Naive thymus-derived CD4-positive, alpha-beta T cell (primary cell): ENCODE measurements around the gene IL31. TPM values are rescaled to one million over a fixed set of nuclear protein-coding genes. Genes with fewer than 3 reads are reported as not detected.
A peak's percentile ranks its signal among the peaks of the same experiment; 100 is the strongest.

ENCODE experiments used
- ATAC-seq: fragments of 150-1000 bp; cut with Tn5 transposase; 2 replicates; pipeline ENCODE4 v1.10.0; 2021; ENCODE audit warnings: mild to moderate bottlenecking, moderate library complexity
- CTCF ChIA-PET: fragments of 350-600 bp; sonication (Branson Sonifier 250); formaldehyde crosslinking; loops from one replicate; lab custom pipeline; 2021; ENCODE audit warnings: antibody characterized with exemption; lab: Charles Lee
- POLR2A ChIA-PET: fragments of 350-600 bp; sonication (Branson Sonifier 250); formaldehyde crosslinking; loops from one replicate; lab custom pipeline; 2021; ENCODE audit warnings: antibody characterized with exemption, inconsistent platforms; lab: Charles Lee
- DNase-seq, 9 donors: peaks; one replicate each; pipeline versions ENCODE4 v3.0.0 to v3.0.0-alpha.2; 2020 to 2022; ENCODE audit warnings: mixed read lengths in 1 of 9
- H3K27ac ChIP-seq: one replicate; pipeline ENCODE4 v1.7.0; 2013; ENCODE audit warnings: mild to moderate bottlenecking, low read depth, low read length, moderate library complexity
- H3K27me3 ChIP-seq, 2 donors: one replicate each; pipeline ENCODE4 v1.7.0; 2013; ENCODE audit warnings: low read length in 2 of 2, mild to moderate bottlenecking in 2 of 2, moderate library complexity in 2 of 2; ENCODE audit not compliant: control insufficient read depth in 2 of 2, insufficient read depth in 2 of 2
- H3K36me3 ChIP-seq, 3 experiments: 1 replicate in 2 of 3; 2 replicates in 1 of 3; pipeline ENCODE4 v1.7.0; 2013; ENCODE audit warnings: low read length in 3 of 3, mild to moderate bottlenecking in 3 of 3, moderate library complexity in 1 of 3; ENCODE audit not compliant: insufficient read depth in 3 of 3, control insufficient read depth in 2 of 3
- H3K4me1 ChIP-seq, 2 donors: one replicate each; pipeline ENCODE4 v1.7.0; 2013; ENCODE audit warnings: low read length in 2 of 2, mild to moderate bottlenecking in 2 of 2, moderate library complexity in 1 of 2; ENCODE audit not compliant: control insufficient read depth in 2 of 2, insufficient read depth in 2 of 2
- H3K4me3 ChIP-seq: 2 replicates; pipeline ENCODE4 v1.7.0; 2013; ENCODE audit warnings: mild to moderate bottlenecking, low read length
- H3K9me3 ChIP-seq, 3 experiments: 1 replicate in 2 of 3; 2 replicates in 1 of 3; pipeline ENCODE4 v1.7.0; 2013; ENCODE audit warnings: low read length in 3 of 3; ENCODE audit not compliant: control insufficient read depth in 2 of 3
- H3K27ac Mint-ChIP-seq, 9 donors: one replicate each; pipeline ENCODE4 v1.8.0; 2020 to 2022; ENCODE audit warnings: mixed read lengths in 9 of 9, mild to moderate bottlenecking in 8 of 9, moderate library complexity in 5 of 9, inconsistent platforms in 2 of 9
- H3K27me3 Mint-ChIP-seq, 5 donors: one replicate each; pipeline ENCODE4 v1.8.0; 2021 to 2022; ENCODE audit warnings: mixed read lengths in 5 of 5, mild to moderate bottlenecking in 1 of 5
- H3K36me3 Mint-ChIP-seq, 5 donors: one replicate each; pipeline ENCODE4 v1.8.0; 2020 to 2022; ENCODE audit warnings: mixed read lengths in 5 of 5, mild to moderate bottlenecking in 3 of 5, inconsistent platforms in 1 of 5
- H3K4me1 Mint-ChIP-seq, 7 donors: one replicate each; pipeline ENCODE4 v1.8.0; 2020 to 2022; ENCODE audit warnings: mixed read lengths in 7 of 7, mild to moderate bottlenecking in 3 of 7, inconsistent platforms in 1 of 7
- H3K4me3 Mint-ChIP-seq, 10 donors: one replicate each; pipeline ENCODE4 v1.8.0; 2020 to 2022; ENCODE audit warnings: mild to moderate bottlenecking in 10 of 10, mixed read lengths in 10 of 10, moderate library complexity in 6 of 10, inconsistent platforms in 2 of 10
- H3K9me3 Mint-ChIP-seq, 11 donors: one replicate each; pipeline ENCODE4 v1.8.0; 2020 to 2022; ENCODE audit warnings: mixed read lengths in 11 of 11, mild to moderate bottlenecking in 4 of 11, inconsistent platforms in 1 of 11, moderate library complexity in 1 of 11
- intact Hi-C, 2 donors: fragments of 100-400 bp; cut with micrococcal nuclease; formaldehyde crosslinking; loops; one replicate each; pipeline ENCODE4 v1.15.1; 2023
- polyA plus RNA-seq, 2 donors: library from polyadenylated mRNA; unstranded; fragments of 300-500 nt; fragmentation: Illumina TruSeq; gene quantifications; one replicate each; pipeline ENCODE4 v1.2.3, GENCODE V29; 2021
- total RNA-seq, 6 experiments: library from RNA in 5 of 6; stranded (reverse) in 5 of 6; gene quantifications; 1 replicate in 5 of 6; 2 replicates in 1 of 6; pipeline ENCODE4 v1.2.3 and lab custom pipeline; 2021 to 2026

IL31 gene
- total and polyA plus RNA-seq, 7 experiments from 2014 or later: not detected

- H3K36me3 Mint-ChIP-seq: peaks cover 1 to 34% (median 7%) of the 10 kb centered on the region in 5 donors
- H3K9me3 Mint-ChIP-seq: no peaks in the 10 kb centered on the region
- H3K27me3 ChIP-seq: no peaks in the 10 kb centered on the region
- no peaks in the 10 kb centered on the region for H3K27me3 Mint-ChIP-seq
- ChIA-PET CTCF (no interaction called here), POLR2A (no interaction called here)
- H3K9me3 ChIP-seq: no peaks in the 10 kb centered on the region
- peaks cover 0 to 3% (median 0%) of the 10 kb centered on the region in 7 donors for H3K4me1 Mint-ChIP-seq
- H3K36me3 ChIP-seq: peaks cover 0 to 77% (median 12%) of the 10 kb centered on the region in 3 experiments
- H3K4me3 ChIP-seq: no peak overlapping the region
- peak overlapping the region in 3 of 9 donors; percentile 4 to 43 (median 24) for H3K27ac Mint-ChIP-seq
- no peak overlapping the region for H3K4me3 Mint-ChIP-seq
- ATAC-seq (no peak), DNase-seq (no peak)
- H3K27ac ChIP-seq: no peak overlapping the region
- H3K4me1 ChIP-seq: no peaks in the 10 kb centered on the region
- intact Hi-C loops: no loop called here
These were observed 33.4 kb downstream of the IL31 start for GRCh38 chr12:122140467-122141257.

- intact Hi-C loops: no loop called here
- no peak for ATAC-seq
These were observed 34.1 kb downstream of the IL31 start for GRCh38 chr12:122139941-122140340.

GRCh38 chr12:122139266-122139665 is 34.8 kb downstream of the IL31 start:
- peaks cover 4 to 37% (median 7%) of the 10 kb centered on the region in 5 donors for H3K36me3 Mint-ChIP-seq
- H3K27ac Mint-ChIP-seq: peak overlapping the region in 1 of 9 donors; percentile 59
- no peaks in the 10 kb centered on the region for H3K9me3 Mint-ChIP-seq
- POLR2A ChIA-PET: no interaction called here
- intact Hi-C loops: no loop called here
- H3K9me3 ChIP-seq: no peaks in the 10 kb centered on the region
- H3K4me1 ChIP-seq: no peaks in the 10 kb centered on the region
- CTCF ChIA-PET: no interaction called here
- peaks cover 0 to 3% (median 0%) of the 10 kb centered on the region in 7 donors for H3K4me1 Mint-ChIP-seq
- H3K27me3 ChIP-seq: no peaks in the 10 kb centered on the region
- ATAC-seq (no peak), DNase-seq (no peak)
- no peak overlapping the region for H3K27ac ChIP-seq
- H3K4me3 ChIP-seq: no peak overlapping the region
- peaks cover 0 to 84% (median 19%) of the 10 kb centered on the region in 3 experiments for H3K36me3 ChIP-seq
- no peaks in the 10 kb centered on the region for H3K27me3 Mint-ChIP-seq
- H3K4me3 Mint-ChIP-seq: no peak overlapping the region

More at GRCh38 chr12:122139941-122140340, 34.1 kb downstream of the IL31 start:
- H3K36me3 Mint-ChIP-seq: peaks cover 3 to 36% (median 7%) of the 10 kb centered on the region in 5 donors
- Histone ChIP-seq H3K36me3 (peaks cover 0 to 81% (median 19%) of the 10 kb centered on the region in 3 experiments), H3K27me3 (no peaks in the 10 kb centered on the region), H3K9me3 (no peaks in the 10 kb centered on the region), H3K4me1 (no peaks in the 10 kb centered on the region), H3K4me3 (no peak overlapping the region), H3K27ac (no peak overlapping the region)
- ChIA-PET POLR2A (no interaction called here), CTCF (no interaction called here)
- H3K27ac Mint-ChIP-seq: peak overlapping the region in 2 of 9 donors; percentile 21 to 51
- H3K4me1 Mint-ChIP-seq: peaks cover 0 to 3% (median 0%) of the 10 kb centered on the region in 7 donors
- H3K9me3 Mint-ChIP-seq: no peaks in the 10 kb centered on the region
- no peak for DNase-seq
- H3K27me3 Mint-ChIP-seq: no peaks in the 10 kb centered on the region
- H3K4me3 Mint-ChIP-seq: no peak overlapping the region

GRCh38 chr12:122138616-122139015 is 35.4 kb downstream of the IL31 start:
- Mint-ChIP-seq H3K27ac (no peak overlapping the region), H3K36me3 (peaks cover 1 to 40% (median 3%) of the 10 kb centered on the region in 5 donors), H3K4me3 (no peak overlapping the region), H3K4me1 (peaks cover 0 to 1% (median 0%) of the 10 kb centered on the region in 7 donors), H3K9me3 (peaks cover 0 to 1% (median 0%) of the 10 kb centered on the region in 11 donors), H3K27me3 (no peaks in the 10 kb centered on the region)
- ChIA-PET CTCF (interaction anchor here (0.6 to 0.7 kb wide), 2 partner anchors 23 to 110 kb away, joined by 3 read pairs; no protein-coding TSS in a partner anchor), POLR2A (no interaction called here)
- ATAC-seq (no peak), DNase-seq (no peak)
- Histone ChIP-seq H3K27ac (no peak overlapping the region), H3K9me3 (no peaks in the 10 kb centered on the region), H3K4me3 (no peak overlapping the region), H3K4me1 (no peaks in the 10 kb centered on the region), H3K27me3 (no peaks in the 10 kb centered on the region), H3K36me3 (peaks cover 0 to 89% (median 19%) of the 10 kb centered on the region in 3 experiments)
- intact Hi-C loops: no loop called here

- Mint-ChIP-seq H3K27ac (no peak overlapping the region), H3K27me3 (no peaks in the 10 kb centered on the region), H3K9me3 (peaks cover 0 to 3% (median 0%) of the 10 kb centered on the region in 11 donors), H3K36me3 (peaks cover 0 to 44% (median 6%) of the 10 kb centered on the region in 5 donors), H3K4me1 (peaks cover 0 to 4% (median 0%) of the 10 kb centered on the region in 7 donors), H3K4me3 (no peak overlapping the region)
- Histone ChIP-seq H3K27me3 (no peaks in the 10 kb centered on the region), H3K36me3 (peaks cover 0 to 89% (median 19%) of the 10 kb centered on the region in 3 experiments), H3K9me3 (no peaks in the 10 kb centered on the region), H3K27ac (no peak overlapping the region), H3K4me3 (no peak overlapping the region), H3K4me1 (no peaks in the 10 kb centered on the region)
- no peak for ATAC-seq
- no peak for DNase-seq
- intact Hi-C loops: no loop called here
- ChIA-PET POLR2A (interaction anchor here (0.8 kb wide), 1 partner anchor 15 kb away, joined by 3 read pairs; no protein-coding TSS in a partner anchor), CTCF (interaction anchor here (0.6 to 0.7 kb wide), 2 partner anchors 23 to 110 kb away, joined by 3 read pairs; no protein-coding TSS in a partner anchor)
These were observed 35.8 kb downstream of the IL31 start for GRCh38 chr12:122138181-122138580.

- Mint-ChIP-seq H3K4me3 (no peak overlapping the region), H3K27ac (peak overlapping the region in 1 of 9 donors; percentile 38)
- H3K27me3 ChIP-seq: no peaks in the 10 kb centered on the region
These were observed 36.3 kb downstream of the IL31 start for GRCh38 chr12:122137681-122138080.

More at GRCh38 chr12:122137681-122138080, 36.3 kb downstream of the IL31 start:
- ATAC-seq (peak; percentile 37), DNase-seq (no peak)
- peaks cover 0 to 4% (median 0%) of the 10 kb centered on the region in 7 donors for H3K4me1 Mint-ChIP-seq
- Histone ChIP-seq H3K27ac (no peak overlapping the region), H3K4me3 (no peak overlapping the region), H3K9me3 (no peaks in the 10 kb centered on the region), H3K4me1 (no peaks in the 10 kb centered on the region), H3K36me3 (peaks cover 0 to 89% (median 22%) of the 10 kb centered on the region in 3 experiments)
- ChIA-PET CTCF (interaction anchor here (0.6 to 0.7 kb wide), 2 partner anchors 24 to 109 kb away, joined by 3 read pairs; no protein-coding TSS in a partner anchor), POLR2A (interaction anchor here (0.8 kb wide), 1 partner anchor 14 kb away, joined by 3 read pairs; no protein-coding TSS in a partner anchor)
- peaks cover 0 to 3% (median 0%) of the 10 kb centered on the region in 11 donors for H3K9me3 Mint-ChIP-seq
- peaks cover 0 to 48% (median 6%) of the 10 kb centered on the region in 5 donors for H3K36me3 Mint-ChIP-seq
- intact Hi-C loops: no loop called here
- no peaks in the 10 kb centered on the region for H3K27me3 Mint-ChIP-seq
